Measurements from ENCODE around the gene NUP50.

Gene NUP50

GRCh38 chr22:45233827-45234226 is 70.1 kb downstream of the NUP50 start:
- DNase-seq = no peak

GRCh38 chr22:45235101-45235777 is 71.5 kb downstream of the NUP50 start:
- DNase-seq = no peak

DNA sequence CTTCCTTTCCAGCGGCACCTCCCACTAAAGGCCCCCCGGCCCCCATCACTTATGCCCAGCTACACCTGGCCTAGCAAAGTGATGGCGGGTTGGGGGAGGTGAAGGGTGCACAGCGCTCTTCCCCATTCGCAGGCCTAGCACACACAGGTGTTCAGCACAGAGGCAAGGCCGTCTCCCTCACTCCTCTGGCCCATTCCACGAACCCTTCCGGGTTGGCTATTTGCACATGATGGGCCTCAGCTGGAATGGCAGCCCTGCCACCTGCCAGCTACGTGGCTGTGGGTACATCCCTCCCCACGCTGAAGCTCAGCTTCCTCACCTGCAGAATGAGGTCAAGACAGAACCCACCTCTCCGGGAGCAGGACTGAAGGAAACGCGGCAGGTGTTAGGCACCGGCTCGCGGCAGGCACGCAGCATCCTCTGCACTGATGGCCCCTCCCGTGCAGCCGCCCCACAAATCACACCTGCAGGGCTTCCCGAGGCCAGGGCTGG is 72.2 kb downstream of the NUP50 start:
- no peak for DNase-seq

DNA sequence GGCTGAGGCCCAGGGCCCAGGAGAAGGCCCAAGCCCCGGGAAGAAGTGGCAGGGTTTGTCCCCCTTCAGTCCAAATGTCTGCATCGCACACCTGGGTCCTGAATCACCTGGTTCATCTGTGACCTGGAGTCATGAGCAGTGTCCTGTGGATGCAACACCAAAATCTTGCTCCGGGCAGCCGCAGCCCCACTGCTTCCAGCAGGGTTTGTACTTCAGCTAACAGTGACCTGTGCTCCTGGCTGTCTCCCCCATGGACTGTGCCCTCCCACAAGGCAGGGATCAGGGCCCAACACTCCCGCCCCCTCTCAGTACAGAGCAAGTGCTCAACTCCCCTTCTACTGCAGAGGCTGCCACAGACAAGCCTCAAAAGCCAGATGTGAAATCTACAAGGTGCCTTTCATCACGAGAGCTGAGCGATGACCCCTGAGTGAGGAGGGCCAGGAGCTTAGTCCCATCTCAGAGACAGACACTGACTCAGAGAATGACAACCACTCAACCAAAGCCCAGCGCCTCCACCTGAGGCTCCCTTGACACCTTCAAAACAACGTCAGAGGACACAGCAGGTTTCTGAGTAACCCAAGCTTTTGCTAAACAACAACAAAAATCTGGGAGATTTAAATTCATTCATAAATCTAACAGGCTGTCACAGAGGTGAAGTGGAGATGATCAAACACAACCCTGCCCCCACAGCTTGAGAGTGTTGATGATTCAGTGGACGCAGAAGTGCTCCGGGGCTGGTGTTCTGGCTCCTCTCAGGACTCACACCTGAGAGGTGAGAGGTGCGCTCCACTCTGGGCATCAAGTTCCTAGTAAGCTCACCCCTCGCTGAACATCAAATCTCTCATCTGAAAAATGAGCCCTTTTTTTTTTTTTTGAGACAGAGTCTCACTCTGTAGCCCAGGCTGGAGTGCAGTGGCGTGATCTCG is 73.6 kb downstream of the NUP50 start:
- DNase-seq = no peak

Measured in activated naive CD4-positive, alpha-beta T cell (primary cell).